OCI-LY1 (cell line): ENCODE results near the gene ST8SIA1.

ENCODE experiments used
- H2AFZ ChIP-seq: fragments of 200-600 bp; sonication (generic), shearing (Covaris generic); 2 replicates; pipeline ENCODE4 v1.6.0; 2014; ENCODE audit warnings: antibody characterized with exemption, mild to moderate bottlenecking, low read length
- H3F3A ChIP-seq: fragments of 200-600 bp; sonication (generic), shearing (Covaris generic); 2 replicates; pipeline ENCODE4 v1.6.0; 2014; ENCODE audit warnings: mild to moderate bottlenecking, antibody characterized with exemption, low read length, moderate library complexity; ENCODE audit not compliant: insufficient read depth
- H3K27ac ChIP-seq: fragments of 200-600 bp; sonication (generic); 2 replicates; pipeline ENCODE4 v1.5.1; 2014; ENCODE audit warnings: low read length, mixed run types, mild to moderate bottlenecking, low read depth; ENCODE audit not compliant: poor library complexity, severe bottlenecking
- H3K27me3 ChIP-seq: fragments of 200-600 bp; sonication (generic); 2 replicates; pipeline ENCODE4 v1.6.0; 2014; ENCODE audit warnings: antibody characterized with exemption, mild to moderate bottlenecking, low read length, moderate library complexity; ENCODE audit not compliant: insufficient read depth
- H3K36me3 ChIP-seq: fragments of 200-600 bp; sonication (generic); 2 replicates; pipeline ENCODE4 v1.6.1; 2014; ENCODE audit warnings: mild to moderate bottlenecking, antibody characterized with exemption, low read length, moderate library complexity, mixed read lengths; ENCODE audit not compliant: insufficient read depth
- H3K4me1 ChIP-seq: fragments of 200-600 bp; sonication (generic); 2 replicates; pipeline ENCODE4 v1.5.1; 2014; ENCODE audit warnings: mild to moderate bottlenecking, low read length, moderate library complexity; ENCODE audit not compliant: insufficient read depth, severe bottlenecking
- H3K4me2 ChIP-seq: fragments of 200-600 bp; sonication (generic), shearing (Covaris generic); 2 replicates; pipeline ENCODE4 v1.6.1; 2014; ENCODE audit warnings: low read length
- H3K4me3 ChIP-seq: fragments of 200-600 bp; sonication (generic); 2 replicates; pipeline ENCODE4 v1.5.1; 2014; ENCODE audit warnings: low read length, low read depth, mild to moderate bottlenecking, mixed read lengths; ENCODE audit not compliant: poor library complexity, severe bottlenecking
- H3K79me2 ChIP-seq: fragments of 200-600 bp; shearing (Covaris generic); 2 replicates; pipeline ENCODE4 v1.6.1; 2016; ENCODE audit warnings: mixed run types, low read length, mixed read lengths; ENCODE audit not compliant: insufficient read depth
- H3K9ac ChIP-seq: fragments of 200-600 bp; sonication (generic), shearing (Covaris generic); 2 replicates; pipeline ENCODE4 v1.6.1; 2014; ENCODE audit warnings: mild to moderate bottlenecking, low read length, mixed read lengths
- H3K9me2 ChIP-seq: fragments of 200-600 bp; sonication (generic), shearing (Covaris generic); 2 replicates; pipeline ENCODE4 v1.6.1; 2014; ENCODE audit warnings: low read depth, mild to moderate bottlenecking, low read length, mixed read lengths
- H3K9me3 ChIP-seq: fragments of 200-600 bp; shearing (Covaris generic); 2 replicates; pipeline ENCODE4 v1.6.1; 2014; ENCODE audit warnings: low read length, mixed read lengths
- H4K20me1 ChIP-seq: fragments of 200-600 bp; sonication (generic), shearing (Covaris generic); 2 replicates; pipeline ENCODE4 v1.6.0; 2016; ENCODE audit warnings: mild to moderate bottlenecking, low read length; ENCODE audit not compliant: insufficient read depth
- CTCF ChIP-seq: fragments of 200-600 bp; sonication (generic), shearing (Covaris generic); IDR thresholded peaks from 2 replicates; pipeline ENCODE4 v1.5.1; 2017; ENCODE audit warnings: mild to moderate bottlenecking, antibody characterized with exemption, low read length, moderate library complexity, mixed read lengths
- EZH2 ChIP-seq: fragments of 200-600 bp; sonication (generic), shearing (Covaris generic); IDR thresholded peaks from 2 replicates; pipeline ENCODE4 v1.8.0; 2017; ENCODE audit warnings: borderline replicate concordance, mixed run types, mild to moderate bottlenecking, antibody characterized with exemption, low read length, moderate library complexity, mixed read lengths

Gene ST8SIA1

GRCh38 chr12:22217556-22217955 is 117.0 kb downstream of the ST8SIA1 start:
- Histone ChIP-seq H3K4me1 (no peaks in the 10 kb centered on the region), H3K27me3 (no peaks in the 10 kb centered on the region), H3K4me2 (no peak overlapping the region), H3F3A (no peaks in the 10 kb centered on the region), H3K4me3 (no peak overlapping the region), H3K9me2 (no peaks in the 10 kb centered on the region), H4K20me1 (no peaks in the 10 kb centered on the region), H2AFZ (no peak overlapping the region), H3K9me3 (no peaks in the 10 kb centered on the region; the same call in 1 of the 2 replicates), H3K9ac (no peak overlapping the region), H3K36me3 (no peaks in the 10 kb centered on the region), H3K79me2 (no peaks in the 10 kb centered on the region), H3K27ac (no peak overlapping the region)
- TF ChIP-seq EZH2 (no peak), CTCF (no peak)

GRCh38 chr12:22215467-22216253 is 118.8 kb downstream of the ST8SIA1 start:
- Histone ChIP-seq H3K9me3 (no peaks in the 10 kb centered on the region; the same call in 1 of the 2 replicates), H4K20me1 (no peaks in the 10 kb centered on the region), H3K27me3 (no peaks in the 10 kb centered on the region), H3K9ac (no peak overlapping the region), H3K36me3 (no peaks in the 10 kb centered on the region), H3K4me2 (no peak overlapping the region), H2AFZ (no peak overlapping the region), H3K4me1 (no peaks in the 10 kb centered on the region), H3K79me2 (no peaks in the 10 kb centered on the region), H3K9me2 (no peaks in the 10 kb centered on the region), H3K27ac (no peak overlapping the region), H3F3A (no peaks in the 10 kb centered on the region), H3K4me3 (no peak overlapping the region)
- no peak for TF ChIP-seq CTCF

DNA sequence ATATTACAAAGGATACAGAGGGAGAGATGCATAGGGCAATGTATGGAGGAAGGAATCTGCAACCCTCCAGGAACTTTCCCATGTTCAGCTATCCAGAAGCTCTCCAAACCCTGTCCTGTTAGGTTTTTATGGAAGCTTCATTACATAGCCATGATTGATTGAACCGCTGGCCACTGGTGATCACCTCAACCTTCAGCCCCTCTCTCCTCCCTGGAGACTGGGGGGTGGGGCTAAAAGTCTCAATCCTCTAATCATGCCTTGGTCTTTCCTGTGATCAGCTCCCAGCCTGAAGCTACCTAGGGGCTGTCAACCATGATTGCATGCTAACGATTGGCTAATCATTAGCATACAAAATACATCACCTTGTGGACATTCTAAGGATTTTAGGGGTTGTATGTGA is 123.4 kb downstream of the ST8SIA1 start:
- Histone ChIP-seq H3K27me3 (no peaks in the 10 kb centered on the region), H3K9me3 (no peaks in the 10 kb centered on the region; the same call in 1 of the 2 replicates), H2AFZ (no peak overlapping the region), H3K4me3 (no peak overlapping the region), H4K20me1 (no peaks in the 10 kb centered on the region), H3K9me2 (no peaks in the 10 kb centered on the region), H3K27ac (no peak overlapping the region), H3K36me3 (no peaks in the 10 kb centered on the region), H3K4me1 (no peaks in the 10 kb centered on the region), H3K4me2 (no peak overlapping the region), H3K79me2 (no peaks in the 10 kb centered on the region), H3K9ac (no peak overlapping the region), H3F3A (no peaks in the 10 kb centered on the region)
- TF ChIP-seq CTCF (no peak), EZH2 (no peak)
